Liver (tissue), 3 donors: ENCODE measurements around the gene CAMK1D.

Source experiments
- JUND ChIP-seq, 2 donors: IDR thresholded peaks; 2 replicates each; pipeline ENCODE4 v1.6.1; 2016; ENCODE audit warnings: antibody characterized with exemption in 2 of 2
- RAD21 ChIP-seq, 2 donors: IDR thresholded peaks; 2 replicates each; pipeline ENCODE4 v1.6.1; 2016; ENCODE audit warnings: antibody characterized with exemption in 2 of 2, mild to moderate bottlenecking in 2 of 2
- TAF1 ChIP-seq: conservative IDR thresholded peaks from 2 replicates; pipeline ENCODE4 v1.6.1; 2016; ENCODE audit warnings: antibody characterized with exemption, mild to moderate bottlenecking
- YY1 ChIP-seq: IDR thresholded peaks from 2 replicates; pipeline ENCODE4 v1.6.1; 2016; ENCODE audit warnings: antibody characterized with exemption, mild to moderate bottlenecking
- TF ChIP-seq, protein P1 (sequence below): fragments of 150-350 bp; IDR thresholded peaks from 2 replicates; pipeline ENCODE4 v1.5.1; 2017; ENCODE audit warnings: improper control_type of control experiment, low read depth, low read length; ENCODE audit not compliant: missing input control
- TF ChIP-seq, protein P2 (sequence below): IDR thresholded peaks from 2 replicates; pipeline ENCODE4 v1.6.1; 2016; ENCODE audit warnings: antibody characterized with exemption, mild to moderate bottlenecking
- donor health status: healthy.
- donor health status: healthy.

DNA sequence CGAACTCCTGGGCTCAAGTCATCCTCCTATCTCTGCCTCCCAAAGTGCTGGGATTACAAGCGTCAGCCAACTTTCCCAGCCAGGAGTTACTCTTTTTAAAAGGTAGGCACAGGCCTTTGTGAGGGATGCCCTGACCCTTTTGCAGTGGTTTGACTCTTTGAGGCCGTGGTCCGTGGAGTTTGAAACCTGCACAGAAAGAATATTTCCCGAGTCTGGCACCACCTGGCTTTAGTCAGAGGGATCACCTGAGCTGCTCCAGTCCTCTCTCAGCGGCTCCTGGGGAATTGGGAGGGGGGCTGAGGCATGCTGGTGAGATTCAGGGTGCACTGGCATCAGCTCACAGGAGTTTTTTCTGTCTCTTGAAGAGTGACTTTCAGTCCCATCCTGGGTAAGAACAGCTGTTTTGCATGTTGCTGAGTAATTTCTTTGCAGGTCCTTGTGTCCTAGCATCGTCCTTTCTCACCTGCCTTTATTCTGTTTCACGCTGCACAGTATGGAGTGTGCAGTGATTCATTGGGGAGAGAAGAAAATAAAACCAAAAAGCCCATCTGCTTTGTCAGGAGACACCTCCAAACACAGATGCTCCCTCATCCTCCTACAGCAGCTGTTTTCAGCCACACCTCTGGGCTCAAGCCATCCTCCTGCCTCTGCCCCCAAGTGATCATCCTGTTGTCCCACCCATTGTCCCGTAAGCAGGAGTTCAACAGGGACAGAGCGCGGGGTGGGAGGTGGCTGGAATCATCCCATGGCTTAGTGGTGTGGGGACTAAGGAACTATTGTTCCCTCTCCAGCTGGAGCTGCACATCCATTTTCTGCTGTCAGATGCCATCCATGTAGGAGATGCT is 284.7 kb downstream of the CAMK1D start:
- TF ChIP-seq, protein P1, sequence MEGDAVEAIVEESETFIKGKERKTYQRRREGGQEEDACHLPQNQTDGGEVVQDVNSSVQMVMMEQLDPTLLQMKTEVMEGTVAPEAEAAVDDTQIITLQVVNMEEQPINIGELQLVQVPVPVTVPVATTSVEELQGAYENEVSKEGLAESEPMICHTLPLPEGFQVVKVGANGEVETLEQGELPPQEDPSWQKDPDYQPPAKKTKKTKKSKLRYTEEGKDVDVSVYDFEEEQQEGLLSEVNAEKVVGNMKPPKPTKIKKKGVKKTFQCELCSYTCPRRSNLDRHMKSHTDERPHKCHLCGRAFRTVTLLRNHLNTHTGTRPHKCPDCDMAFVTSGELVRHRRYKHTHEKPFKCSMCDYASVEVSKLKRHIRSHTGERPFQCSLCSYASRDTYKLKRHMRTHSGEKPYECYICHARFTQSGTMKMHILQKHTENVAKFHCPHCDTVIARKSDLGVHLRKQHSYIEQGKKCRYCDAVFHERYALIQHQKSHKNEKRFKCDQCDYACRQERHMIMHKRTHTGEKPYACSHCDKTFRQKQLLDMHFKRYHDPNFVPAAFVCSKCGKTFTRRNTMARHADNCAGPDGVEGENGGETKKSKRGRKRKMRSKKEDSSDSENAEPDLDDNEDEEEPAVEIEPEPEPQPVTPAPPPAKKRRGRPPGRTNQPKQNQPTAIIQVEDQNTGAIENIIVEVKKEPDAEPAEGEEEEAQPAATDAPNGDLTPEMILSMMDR = peak; percentile 5
- TF ChIP-seq YY1 = no peak
- TF ChIP-seq, protein P2, sequence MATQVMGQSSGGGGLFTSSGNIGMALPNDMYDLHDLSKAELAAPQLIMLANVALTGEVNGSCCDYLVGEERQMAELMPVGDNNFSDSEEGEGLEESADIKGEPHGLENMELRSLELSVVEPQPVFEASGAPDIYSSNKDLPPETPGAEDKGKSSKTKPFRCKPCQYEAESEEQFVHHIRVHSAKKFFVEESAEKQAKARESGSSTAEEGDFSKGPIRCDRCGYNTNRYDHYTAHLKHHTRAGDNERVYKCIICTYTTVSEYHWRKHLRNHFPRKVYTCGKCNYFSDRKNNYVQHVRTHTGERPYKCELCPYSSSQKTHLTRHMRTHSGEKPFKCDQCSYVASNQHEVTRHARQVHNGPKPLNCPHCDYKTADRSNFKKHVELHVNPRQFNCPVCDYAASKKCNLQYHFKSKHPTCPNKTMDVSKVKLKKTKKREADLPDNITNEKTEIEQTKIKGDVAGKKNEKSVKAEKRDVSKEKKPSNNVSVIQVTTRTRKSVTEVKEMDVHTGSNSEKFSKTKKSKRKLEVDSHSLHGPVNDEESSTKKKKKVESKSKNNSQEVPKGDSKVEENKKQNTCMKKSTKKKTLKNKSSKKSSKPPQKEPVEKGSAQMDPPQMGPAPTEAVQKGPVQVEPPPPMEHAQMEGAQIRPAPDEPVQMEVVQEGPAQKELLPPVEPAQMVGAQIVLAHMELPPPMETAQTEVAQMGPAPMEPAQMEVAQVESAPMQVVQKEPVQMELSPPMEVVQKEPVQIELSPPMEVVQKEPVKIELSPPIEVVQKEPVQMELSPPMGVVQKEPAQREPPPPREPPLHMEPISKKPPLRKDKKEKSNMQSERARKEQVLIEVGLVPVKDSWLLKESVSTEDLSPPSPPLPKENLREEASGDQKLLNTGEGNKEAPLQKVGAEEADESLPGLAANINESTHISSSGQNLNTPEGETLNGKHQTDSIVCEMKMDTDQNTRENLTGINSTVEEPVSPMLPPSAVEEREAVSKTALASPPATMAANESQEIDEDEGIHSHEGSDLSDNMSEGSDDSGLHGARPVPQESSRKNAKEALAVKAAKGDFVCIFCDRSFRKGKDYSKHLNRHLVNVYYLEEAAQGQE = no peak
- TF ChIP-seq JUND (IDR thresholded peaks at IDR 0.05) = no peak
- TF ChIP-seq RAD21 (IDR thresholded peaks at IDR 0.05) = peak in 1 of 2 donors; percentile 49
- TF ChIP-seq TAF1 = no peak
